HL-60 (cell line): ENCODE measurements around the gene TJP1.

Experiments used
- DNase-seq, 2 experiments: peaks; one replicate each; pipeline ENCODE4 v3.0.0-alpha.2; 2010 to 2020; ENCODE audit warnings: low read depth in 1 of 2, low spot score in 1 of 2
- H3K27ac ChIP-seq: fragments of 250-450 bp; sonication (Bioruptor Pico); replicated peaks from 2 replicates; pipeline ENCODE4 v1.5.1; 2020; ENCODE audit warnings: mild to moderate bottlenecking, moderate library complexity
- H3K27me3 ChIP-seq: fragments of 250-450 bp; sonication (Bioruptor Pico); 2 replicates; pipeline ENCODE4 v1.5.1; 2021; ENCODE audit warnings: mild to moderate bottlenecking, moderate library complexity; ENCODE audit not compliant: insufficient read depth, poor library complexity, severe bottlenecking
- H3K4me3 ChIP-seq: replicated peaks from 2 replicates; pipeline ENCODE4 v1.5.1; 2011; ENCODE audit warnings: mild to moderate bottlenecking, control low read depth, low read length; ENCODE audit not compliant: insufficient read depth
- CTCF ChIP-seq: IDR thresholded peaks from one replicate; pipeline ENCODE4 v1.5.1; 2011; ENCODE audit warnings: low read length, control low read depth, inconsistent platforms; ENCODE audit not compliant: insufficient read depth
- GABPA ChIP-seq: IDR thresholded peaks from 2 replicates; pipeline ENCODE4 v1.6.1; 2012; ENCODE audit warnings: low read depth
- POLR2AphosphoS5 ChIP-seq: IDR thresholded peaks from 2 replicates; pipeline ENCODE4 v1.6.1; 2012; ENCODE audit warnings: low read depth
- REST ChIP-seq: IDR thresholded peaks from 2 replicates; pipeline ENCODE4 v1.6.1; 2012; ENCODE audit warnings: low read depth; ENCODE audit not compliant: insufficient replicate concordance
- SPI1 ChIP-seq: IDR thresholded peaks from 2 replicates; pipeline ENCODE4 v1.6.1; 2012; ENCODE audit warnings: low read depth, mild to moderate bottlenecking, borderline replicate concordance

Gene TJP1

GRCh38 chr15:29693225-29693624 lies 129.0 kb downstream of the TJP1 start:
- TF ChIP-seq GABPA (no peak), SPI1 (no peak), REST (no peak)
- H3K4me3 ChIP-seq, result no peak overlapping the region
- DNase-seq, result no peak
- H3K27me3 ChIP-seq, result no peaks in the 10 kb centered on the region
- H3K27ac ChIP-seq, result no peak overlapping the region

GRCh38 chr15:29692527-29692926 lies 129.7 kb downstream of the TJP1 start:
- TF ChIP-seq POLR2AphosphoS5 (no peak), CTCF (no peak), SPI1 (no peak), GABPA (no peak), REST (no peak)
- H3K4me3 ChIP-seq, result no peak overlapping the region
- no peak for DNase-seq
- no peak overlapping the region for H3K27ac ChIP-seq
- no peaks in the 10 kb centered on the region for H3K27me3 ChIP-seq

GRCh38 chr15:29690765-29691475 lies 131.3 kb downstream of the TJP1 start:
- Histone ChIP-seq H3K4me3 (no peak overlapping the region), H3K27me3 (no peaks in the 10 kb centered on the region), H3K27ac (no peak overlapping the region)
- no peak for DNase-seq
- TF ChIP-seq SPI1, result no peak
- no peak for TF ChIP-seq GABPA
- TF ChIP-seq POLR2AphosphoS5, result no peak
- no peak for TF ChIP-seq CTCF
- TF ChIP-seq REST, result no peak
